HEK293T (cell line): ENCODE data around the gene POLE2.

Experiments
- ARNT ChIP-seq: fragments of 450-650 bp; IDR thresholded peaks from 2 replicates; pipeline ENCODE4 v1.6.1; 2017; ENCODE audit warnings: mild to moderate bottlenecking
- BHLHE40 ChIP-seq: fragments of 450-650 bp; IDR thresholded peaks from 2 replicates; pipeline ENCODE4 v1.6.1; 2016; ENCODE audit warnings: mild to moderate bottlenecking, moderate library complexity, borderline replicate concordance
- LEF1 ChIP-seq: fragments of 450-650 bp; IDR thresholded peaks from 2 replicates; pipeline ENCODE4 v1.6.1; 2017; ENCODE audit warnings: mild to moderate bottlenecking, borderline replicate concordance
- NFRKB ChIP-seq: fragments of 450-650 bp; IDR thresholded peaks from 2 replicates; pipeline ENCODE4 v1.6.1; 2016; ENCODE audit warnings: mild to moderate bottlenecking, moderate library complexity
- SP1 ChIP-seq: fragments of 450-650 bp; IDR thresholded peaks from 2 replicates; pipeline ENCODE4 v1.6.1; 2017
- TARDBP ChIP-seq: fragments of 450-650 bp; IDR thresholded peaks from 2 replicates; pipeline ENCODE4 v1.6.1; 2016

- TF ChIP-seq TARDBP (no peak), BHLHE40 (no peak), SP1 (no peak), LEF1 (no peak), NFRKB (no peak), ARNT (no peak)
Observed at GRCh38 chr14:49691031-49691430, 3.0 kb upstream of the POLE2 start.
